Ammon's horn (tissue), 1 donor: ENCODE results near the gene TBC1D22A.

Experiments
- DNase-seq: peaks from one replicate; pipeline ENCODE4 v3.0.0-alpha.2; 2016; ENCODE audit warnings: low spot score

The TBC1D22A gene

DNA sequence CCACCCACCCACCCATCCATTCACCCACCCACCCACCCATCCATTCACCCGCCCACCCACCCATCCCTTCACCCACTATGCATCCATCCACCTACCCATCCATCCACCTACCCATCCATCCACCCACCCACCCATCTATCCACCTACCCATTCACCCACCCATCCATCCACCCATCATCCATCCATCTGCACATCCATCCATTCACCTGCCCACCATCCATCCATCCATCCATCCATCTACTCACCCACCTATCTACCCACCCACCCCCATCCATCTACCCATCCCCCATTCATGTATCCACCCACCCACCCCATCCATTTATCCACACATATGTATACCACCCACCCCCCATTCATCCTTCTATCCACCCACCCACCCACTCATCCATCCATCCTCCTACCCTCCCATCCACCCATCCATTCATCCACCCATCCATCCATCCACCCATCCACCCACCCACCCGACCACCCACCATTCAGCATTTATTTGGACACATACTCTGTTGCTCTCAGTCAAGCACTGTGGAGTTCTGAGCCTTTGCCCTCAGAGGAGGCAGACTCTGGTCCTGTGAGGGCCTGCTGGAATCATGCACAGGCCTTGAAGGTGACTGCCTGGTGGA, 380.1 kb downstream of the TBC1D22A start:
- DNase-seq, result no peak

GRCh38 chr22:47143249-47143938, 380.9 kb downstream of the TBC1D22A start:
- no peak for DNase-seq

GRCh38 chr22:47144076-47144765, 381.8 kb downstream of the TBC1D22A start:
- DNase-seq, result no peak

GRCh38 chr22:47144791-47145425, 382.5 kb downstream of the TBC1D22A start:
- no peak for DNase-seq

DNA sequence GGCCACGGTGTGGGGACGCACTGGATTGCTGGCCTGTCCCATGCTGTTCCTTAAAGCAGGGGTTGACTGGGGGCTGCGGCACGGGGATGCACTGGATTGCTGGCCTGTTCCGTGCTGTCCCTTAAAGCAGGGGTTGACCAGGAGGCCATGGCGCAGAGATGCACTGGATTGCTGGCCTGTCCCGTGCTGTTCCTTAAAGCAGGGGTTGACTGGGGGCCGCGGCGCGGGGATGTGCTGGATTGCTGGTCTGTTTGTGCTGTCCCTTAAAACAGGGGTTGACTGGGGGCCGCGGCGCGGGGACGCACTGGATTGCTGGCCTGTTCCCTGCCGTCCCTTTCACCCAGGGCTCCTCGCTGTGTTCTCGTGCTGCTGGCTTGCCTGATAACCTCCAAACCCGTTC, 383.4 kb downstream of the TBC1D22A start:
- no peak for DNase-seq

GRCh38 chr22:47146391-47146790, 383.9 kb downstream of the TBC1D22A start:
- no peak for DNase-seq

- DNase-seq, result no peak
These were observed 384.5 kb downstream of the TBC1D22A start for GRCh38 chr22:47146941-47147340.

- DNase-seq, result no peak
These were observed 385.1 kb downstream of the TBC1D22A start for GRCh38 chr22:47147572-47147971.

- no peak for DNase-seq
These were observed 386.1 kb downstream of the TBC1D22A start for GRCh38 chr22:47148510-47148909.

DNA sequence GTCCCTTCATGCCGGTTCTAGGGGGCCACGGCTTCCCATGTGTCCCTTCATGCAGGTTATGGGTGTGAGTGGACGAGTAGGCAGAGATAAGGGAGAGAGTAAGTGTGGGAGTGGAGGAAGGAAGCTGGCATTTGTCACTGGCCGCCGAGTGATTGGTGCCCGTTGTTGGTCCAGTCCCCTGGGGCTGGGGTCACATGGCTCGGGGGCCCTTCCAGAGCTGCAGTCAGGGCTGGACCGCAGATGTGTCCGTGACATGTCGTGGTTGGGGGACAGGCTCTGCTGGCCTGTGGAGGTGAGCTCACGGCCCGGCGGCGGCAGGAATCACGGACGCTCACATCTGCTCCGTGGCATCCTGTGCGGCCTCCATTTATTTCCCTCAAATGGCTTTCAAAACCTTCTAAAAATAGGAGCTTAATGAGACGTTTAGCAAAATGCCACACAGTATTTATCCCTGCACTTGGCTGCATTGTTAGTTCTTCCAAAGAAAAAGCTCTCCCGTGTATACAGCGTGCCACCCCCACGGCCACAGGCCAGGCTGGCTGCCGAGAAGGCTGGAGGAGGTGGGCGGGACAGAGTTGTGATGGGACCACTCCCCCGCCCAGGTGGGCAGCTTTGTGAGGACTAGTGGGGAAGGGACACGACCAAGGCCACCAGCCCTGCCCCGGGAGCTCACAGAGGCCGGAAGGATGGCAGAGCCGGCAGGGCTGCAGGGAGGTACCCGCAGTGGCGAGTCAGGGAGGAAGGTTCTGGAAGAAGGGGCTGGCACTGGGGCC, 386.7 kb downstream of the TBC1D22A start:
- no peak for DNase-seq

DNA sequence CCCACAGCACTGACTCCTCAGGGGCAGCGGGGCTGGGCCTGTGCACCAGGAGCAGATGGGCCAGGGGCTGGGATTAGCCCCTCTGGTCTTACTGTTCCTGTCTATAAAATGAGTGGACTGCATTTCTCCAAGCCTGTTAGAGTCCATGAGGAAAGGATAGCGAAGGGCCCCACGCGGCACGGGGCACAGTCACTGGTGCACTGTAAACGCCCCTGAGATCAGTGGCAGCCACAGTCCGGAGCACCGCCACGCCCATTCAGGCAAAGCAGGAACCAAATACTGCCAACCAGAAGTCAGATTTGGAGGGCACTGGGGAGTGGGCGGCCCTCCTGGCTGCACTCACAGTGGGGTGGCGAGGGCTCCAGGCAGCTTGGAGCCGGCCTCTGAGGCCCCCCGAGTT, 387.5 kb downstream of the TBC1D22A start:
- DNase-seq, result no peak

- DNase-seq, result no peak
These were observed 388.0 kb downstream of the TBC1D22A start for GRCh38 chr22:47150426-47150825.

DNA sequence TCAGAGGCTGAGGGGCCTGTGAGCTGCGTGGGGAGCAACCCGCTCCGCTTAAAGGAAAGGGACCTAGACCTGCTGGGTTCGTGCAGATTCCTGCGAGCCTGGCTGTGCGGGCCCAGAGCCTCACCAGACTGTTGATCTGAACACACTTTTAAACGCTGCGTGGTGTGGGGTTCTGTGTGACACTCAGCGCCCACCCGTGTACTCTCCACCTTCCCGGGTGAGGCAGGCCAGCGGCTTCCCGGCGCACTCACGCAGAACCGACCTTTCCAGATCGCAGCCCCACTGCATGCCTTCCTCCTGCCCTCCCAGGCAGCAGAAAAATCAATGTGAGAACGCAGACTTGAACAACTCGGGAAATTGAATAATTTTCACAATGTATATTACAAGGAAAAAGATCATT, 388.6 kb downstream of the TBC1D22A start:
- DNase-seq, result no peak

DNA sequence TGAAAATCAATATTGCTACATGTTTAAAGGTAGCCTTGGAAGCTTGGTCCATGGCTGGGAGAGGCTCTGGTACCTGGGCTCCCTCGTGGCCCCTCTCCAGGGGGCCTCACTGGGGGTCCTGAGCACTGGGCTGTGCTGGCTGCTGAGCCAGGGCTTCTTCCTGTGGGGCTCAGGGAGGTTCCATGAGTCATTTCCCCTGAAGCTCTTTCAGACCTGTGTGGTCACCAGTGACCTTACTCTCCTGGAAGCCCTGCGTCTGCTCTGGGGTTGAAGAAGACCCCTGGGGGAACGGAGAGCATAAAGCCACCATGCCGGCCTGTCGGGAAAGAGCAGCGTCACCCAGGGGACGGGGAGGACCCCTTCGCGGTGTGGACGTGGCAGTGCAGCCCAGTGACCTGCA, 389.0 kb downstream of the TBC1D22A start:
- DNase-seq, result no peak

DNA sequence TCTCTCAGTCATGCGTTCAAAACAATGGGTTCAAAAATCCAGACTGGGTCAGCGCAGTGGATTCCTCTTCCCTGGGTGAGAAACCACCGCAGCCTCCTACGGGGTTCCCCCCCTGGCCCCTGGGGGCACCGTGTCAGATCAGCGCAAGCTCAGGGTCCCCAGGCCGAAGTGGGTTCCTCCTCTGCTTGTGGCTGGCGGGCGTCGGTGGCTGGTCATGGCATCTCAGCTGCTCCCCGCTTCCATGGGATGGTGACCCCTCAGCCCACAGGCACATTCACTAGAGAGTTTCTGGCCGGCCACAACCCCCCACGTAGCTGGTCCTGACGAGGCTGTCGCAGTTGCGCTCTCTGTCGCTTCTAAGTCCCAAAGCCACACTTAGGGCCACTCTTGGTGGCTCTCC, 389.8 kb downstream of the TBC1D22A start:
- no peak for DNase-seq

- no peak for DNase-seq
These were observed 390.5 kb downstream of the TBC1D22A start for GRCh38 chr22:47152938-47153337.

- DNase-seq, result no peak
These were observed 391.5 kb downstream of the TBC1D22A start for GRCh38 chr22:47153854-47154525.

DNA sequence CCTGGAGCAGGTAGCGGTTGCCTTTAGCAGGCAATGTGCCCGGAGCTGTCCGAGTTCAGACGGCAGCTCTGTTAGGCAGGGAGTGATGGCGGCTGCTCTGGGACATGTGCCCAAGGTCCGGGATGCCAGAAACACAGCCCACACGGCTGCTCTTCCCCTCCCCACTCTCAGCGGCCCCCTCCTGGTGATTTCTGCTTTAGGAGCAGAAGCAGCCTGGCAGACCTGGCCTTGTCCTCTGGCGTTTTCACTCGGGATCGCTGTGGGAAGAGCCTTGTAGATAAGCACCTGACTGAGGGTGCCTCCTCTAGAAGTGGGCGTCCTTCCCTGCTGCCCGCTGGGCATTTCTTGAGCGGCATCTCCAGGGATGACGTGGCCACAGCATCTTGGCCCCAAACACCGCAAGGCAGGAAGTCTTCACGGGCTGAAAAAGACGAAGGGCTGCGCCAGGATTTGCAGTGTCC, 392.2 kb downstream of the TBC1D22A start:
- peak; percentile 76 for DNase-seq

DNA sequence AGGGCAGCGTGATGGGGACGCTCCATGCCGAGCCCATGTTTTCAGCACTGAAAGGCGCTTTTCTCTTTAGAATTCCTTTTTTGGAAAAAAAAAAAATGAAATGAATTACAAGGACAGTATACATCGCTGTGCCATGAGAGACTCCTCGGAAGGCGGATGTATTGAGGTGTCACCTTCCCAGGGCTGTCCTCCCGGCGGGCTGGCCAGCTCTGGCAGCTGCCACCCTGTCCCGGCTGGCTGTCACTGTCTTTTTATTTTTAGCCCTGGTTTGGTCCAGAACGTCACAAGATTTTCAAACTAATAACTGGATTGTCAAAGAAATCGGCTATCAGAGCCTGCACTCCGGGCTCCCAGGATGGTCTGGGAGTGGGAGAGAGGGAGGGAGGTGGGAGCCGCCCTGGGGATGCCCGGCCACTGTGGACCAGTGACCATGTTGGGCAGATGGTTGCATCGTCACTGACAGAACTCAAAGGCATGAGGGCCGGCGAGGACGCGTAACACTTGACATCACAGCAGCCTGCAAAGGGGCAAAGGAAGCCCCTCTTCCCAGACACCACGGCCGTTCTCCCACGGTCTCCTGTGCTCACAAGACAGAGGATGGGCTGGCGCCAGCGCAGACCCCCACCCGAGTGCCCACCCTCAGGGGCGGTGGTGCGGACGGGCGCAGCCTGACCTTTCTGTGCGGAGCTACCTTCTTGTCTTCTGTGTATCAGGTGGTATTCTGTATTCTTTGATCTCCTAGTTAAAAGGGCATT, 392.9 kb downstream of the TBC1D22A start:
- DNase-seq, result no peak

DNA sequence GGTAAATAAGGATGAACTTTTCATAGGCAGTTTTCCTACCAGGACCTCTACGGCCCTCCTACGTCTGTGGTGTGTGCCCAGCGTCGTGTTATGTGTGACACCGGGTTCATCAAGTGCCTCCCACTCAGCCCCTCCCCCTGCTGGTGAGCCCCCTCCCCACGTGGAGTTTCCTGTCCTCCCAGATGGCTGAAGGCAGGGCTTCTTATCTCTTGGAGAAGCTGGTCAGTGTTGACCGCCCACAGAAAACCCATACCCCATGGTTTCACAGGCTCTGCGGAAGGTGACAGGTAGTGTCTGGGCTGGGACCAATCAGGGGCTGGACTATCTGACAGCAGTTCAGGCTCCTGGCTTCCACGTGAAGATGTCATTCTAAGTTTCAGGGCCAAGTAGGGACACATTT, 393.5 kb downstream of the TBC1D22A start:
- no peak for DNase-seq
